HepG2 (cell line): ENCODE data around the gene UBE2O. TPM values are rescaled to one million over a fixed set of nuclear protein-coding genes. Genes with fewer than 3 reads are reported as not detected.

Experiments
- CCAR2 ChIP-seq: fragments of 200-400 bp; formaldehyde crosslinking; optimal IDR thresholded peaks from 2 replicates; pipeline ENCODE3; 2018; ENCODE audit warnings: low read depth, mild to moderate bottlenecking, low read length, moderate library complexity
- DNMT3B ChIP-seq: conservative IDR thresholded peaks from 2 replicates; pipeline ENCODE4 v1.6.1; 2016; ENCODE audit warnings: missing biosample characterization, control low read depth
- GATAD1 ChIP-seq: IDR thresholded peaks from 2 replicates; pipeline ENCODE4 v1.6.1; 2016; ENCODE audit warnings: missing genetic modification reagents, missing compliant biosample characterization
- HNRNPLL ChIP-seq: fragments of 200-400 bp; formaldehyde crosslinking; IDR thresholded peaks from 2 replicates; pipeline ENCODE4 v1.6.1; 2017; ENCODE audit warnings: mild to moderate bottlenecking, low read depth, low read length; ENCODE audit not compliant: poor library complexity, severe bottlenecking
- MED1 ChIP-seq: sonication (generic); formaldehyde crosslinking; IDR thresholded peaks from 2 replicates; pipeline ENCODE4 v1.4.0; 2020; ENCODE audit warnings: missing genetic modification reagents
- MIER3 ChIP-seq: IDR thresholded peaks from 2 replicates; pipeline ENCODE4 v1.6.1; 2016; ENCODE audit warnings: missing compliant biosample characterization, borderline replicate concordance
- MYC ChIP-seq: sonication (generic); formaldehyde crosslinking; IDR thresholded peaks from 2 replicates; pipeline ENCODE4 v1.9.0; 2021; ENCODE audit warnings: missing genetic modification reagents, borderline replicate concordance
- MZF1 ChIP-seq: sonication (generic); formaldehyde crosslinking; IDR thresholded peaks from 2 replicates; pipeline ENCODE4 v1.8.1; 2023; ENCODE audit warnings: mild to moderate bottlenecking, missing genetic modification reagents, borderline replicate concordance
- NFYB ChIP-seq: sonication (generic); formaldehyde crosslinking; IDR thresholded peaks from 2 replicates; pipeline ENCODE4 v1.4.0; 2020; ENCODE audit warnings: missing genetic modification reagents
- NPAS2 ChIP-seq: sonication (generic); formaldehyde crosslinking; IDR thresholded peaks from 2 replicates; pipeline ENCODE4 v1.8.0; 2022; ENCODE audit warnings: mild to moderate bottlenecking, missing genetic modification reagents, borderline replicate concordance
- PAF1 ChIP-seq: IDR thresholded peaks from 2 replicates; pipeline ENCODE4 v1.6.1; 2016; ENCODE audit warnings: missing genetic modification reagents, missing compliant biosample characterization
- PPARG ChIP-seq: conservative IDR thresholded peaks from 2 replicates; pipeline ENCODE4 v1.6.1; 2016; ENCODE audit warnings: missing biosample characterization, missing genetic modification reagents
- SATB2 ChIP-seq: sonication (generic); formaldehyde crosslinking; IDR thresholded peaks from 2 replicates; pipeline ENCODE4 v1.5.0; 2020; ENCODE audit warnings: missing genetic modification reagents
- TEAD3 ChIP-seq: optimal IDR thresholded peaks from 2 replicates; pipeline ENCODE3; 2016; ENCODE audit warnings: borderline replicate concordance
- THAP11 ChIP-seq: IDR thresholded peaks from 2 replicates; pipeline ENCODE4 v1.6.1; 2016; ENCODE audit warnings: missing biosample characterization, missing genetic modification reagents
- THAP8 ChIP-seq: sonication (generic); formaldehyde crosslinking; IDR thresholded peaks from 2 replicates; pipeline ENCODE4 v1.5.1; 2020; ENCODE audit warnings: missing genetic modification reagents, mild to moderate bottlenecking, borderline replicate concordance
- ZFP90 ChIP-seq: sonication (generic); formaldehyde crosslinking; IDR thresholded peaks from 2 replicates; pipeline ENCODE4 v1.8.0; 2022; ENCODE audit warnings: missing genetic modification reagents, mild to moderate bottlenecking, inconsistent platforms, borderline replicate concordance
- ZNF549 ChIP-seq: sonication (generic); formaldehyde crosslinking; IDR thresholded peaks from 2 replicates; pipeline ENCODE4 v1.5.0; 2020; ENCODE audit warnings: missing genetic modification reagents
- ZNF569 ChIP-seq: sonication (generic); formaldehyde crosslinking; IDR thresholded peaks from 2 replicates; pipeline ENCODE4 v1.5.0; 2020; ENCODE audit warnings: mild to moderate bottlenecking, missing genetic modification reagents, moderate library complexity, borderline replicate concordance
- ZNF782 ChIP-seq: sonication (generic); formaldehyde crosslinking; IDR thresholded peaks from 2 replicates; pipeline ENCODE4 v1.4.0; 2020; ENCODE audit warnings: missing genetic modification reagents, mild to moderate bottlenecking, borderline replicate concordance
- polyA plus RNA-seq, 8 experiments: library from polyadenylated mRNA; depleted of rRNA in 3 of 8; stranded (reverse) in 7 of 8; unstranded in 1 of 8; fragments of >200 nt; fragmentation: Illumina TruSeq in 4 of 8; extraction: Trizol in 4 of 8; gene quantifications; 2 replicates each; pipeline versions ENCODE4 v1.2.1 to v1.2.3, GENCODE V29; 2011 to 2016; ENCODE audit warnings: low read depth in 4 of 8, missing spikeins in 1 of 8, mixed read lengths in 1 of 8; ENCODE audit not compliant: insufficient read depth in 1 of 8
- total RNA-seq, 5 experiments: library from RNA; depleted of rRNA; stranded (reverse); fragments of >200 nt; fragmentation: Illumina TruSeq; extraction: Trizol; gene quantifications; 2 replicates each; pipeline ENCODE4 v1.2.3, GENCODE V29; 2016; ENCODE audit warnings: low read depth in 1 of 5
- TF ChIP-seq, protein P1 (sequence below): sonication (generic); formaldehyde crosslinking; IDR thresholded peaks from 2 replicates; pipeline ENCODE4 v1.4.0; 2020; ENCODE audit warnings: missing genetic modification reagents, borderline replicate concordance
- TF ChIP-seq, protein P2 (sequence below), 2 experiments: sonication (generic) in 1 of 2; formaldehyde crosslinking in 1 of 2; IDR thresholded peaks; 2 replicates each; pipeline versions ENCODE4 v1.4.0 to v1.6.1; 2018 to 2020; ENCODE audit warnings: missing genetic modification reagents in 2 of 2, borderline replicate concordance in 1 of 2, low read depth in 1 of 2, mild to moderate bottlenecking in 1 of 2, missing biosample characterization in 1 of 2

Gene UBE2O
- total and polyA plus RNA-seq, 2 of the 13 experiments (the other 11 are each of a cell fraction or from before 2014, with no cell fraction given): 21.5 to 23.5 TPM

- no peak for TF ChIP-seq MIER3 (CRISPR knock-in tag)
- TF ChIP-seq HNRNPLL: no peak
- TF ChIP-seq, protein P1, sequence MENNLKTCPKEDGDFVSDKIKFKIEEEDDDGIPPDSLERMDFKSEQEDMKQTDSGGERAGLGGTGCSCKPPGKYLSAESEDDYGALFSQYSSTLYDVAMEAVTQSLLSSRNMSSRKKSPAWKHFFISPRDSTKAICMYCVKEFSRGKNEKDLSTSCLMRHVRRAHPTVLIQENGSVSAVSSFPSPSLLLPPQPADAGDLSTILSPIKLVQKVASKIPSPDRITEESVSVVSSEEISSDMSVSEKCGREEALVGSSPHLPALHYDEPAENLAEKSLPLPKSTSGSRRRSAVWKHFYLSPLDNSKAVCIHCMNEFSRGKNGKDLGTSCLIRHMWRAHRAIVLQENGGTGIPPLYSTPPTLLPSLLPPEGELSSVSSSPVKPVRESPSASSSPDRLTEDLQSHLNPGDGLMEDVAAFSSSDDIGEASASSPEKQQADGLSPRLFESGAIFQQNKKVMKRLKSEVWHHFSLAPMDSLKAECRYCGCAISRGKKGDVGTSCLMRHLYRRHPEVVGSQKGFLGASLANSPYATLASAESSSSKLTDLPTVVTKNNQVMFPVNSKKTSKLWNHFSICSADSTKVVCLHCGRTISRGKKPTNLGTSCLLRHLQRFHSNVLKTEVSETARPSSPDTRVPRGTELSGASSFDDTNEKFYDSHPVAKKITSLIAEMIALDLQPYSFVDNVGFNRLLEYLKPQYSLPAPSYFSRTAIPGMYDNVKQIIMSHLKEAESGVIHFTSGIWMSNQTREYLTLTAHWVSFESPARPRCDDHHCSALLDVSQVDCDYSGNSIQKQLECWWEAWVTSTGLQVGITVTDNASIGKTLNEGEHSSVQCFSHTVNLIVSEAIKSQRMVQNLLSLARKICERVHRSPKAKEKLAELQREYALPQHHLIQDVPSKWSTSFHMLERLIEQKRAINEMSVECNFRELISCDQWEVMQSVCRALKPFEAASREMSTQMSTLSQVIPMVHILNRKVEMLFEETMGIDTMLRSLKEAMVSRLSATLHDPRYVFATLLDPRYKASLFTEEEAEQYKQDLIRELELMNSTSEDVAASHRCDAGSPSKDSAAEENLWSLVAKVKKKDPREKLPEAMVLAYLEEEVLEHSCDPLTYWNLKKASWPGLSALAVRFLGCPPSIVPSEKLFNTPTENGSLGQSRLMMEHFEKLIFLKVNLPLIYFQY: peak; percentile 24; the same call in 1 of the 2 replicates
- no peak; the same call in 1 of the 2 replicates for TF ChIP-seq ZFP90 (CRISPR knock-in tag)
- no peak for TF ChIP-seq NPAS2 (CRISPR knock-in tag)
- peak; percentile 23; the same call in 1 of the 2 replicates for TF ChIP-seq MED1 (CRISPR knock-in tag)
- TF ChIP-seq CCAR2: no peak
- no peak for TF ChIP-seq SATB2
- no peak for TF ChIP-seq TEAD3
- peak; percentile 65; the same call in 1 of the 2 replicates for TF ChIP-seq MYC (CRISPR knock-in tag)
- no peak for TF ChIP-seq ZNF549 (CRISPR knock-in tag)
- peak; percentile 64 for TF ChIP-seq PPARG
- TF ChIP-seq ZNF782 (CRISPR knock-in tag): no peak; the same call in 1 of the 2 replicates
- TF ChIP-seq, protein P2, sequence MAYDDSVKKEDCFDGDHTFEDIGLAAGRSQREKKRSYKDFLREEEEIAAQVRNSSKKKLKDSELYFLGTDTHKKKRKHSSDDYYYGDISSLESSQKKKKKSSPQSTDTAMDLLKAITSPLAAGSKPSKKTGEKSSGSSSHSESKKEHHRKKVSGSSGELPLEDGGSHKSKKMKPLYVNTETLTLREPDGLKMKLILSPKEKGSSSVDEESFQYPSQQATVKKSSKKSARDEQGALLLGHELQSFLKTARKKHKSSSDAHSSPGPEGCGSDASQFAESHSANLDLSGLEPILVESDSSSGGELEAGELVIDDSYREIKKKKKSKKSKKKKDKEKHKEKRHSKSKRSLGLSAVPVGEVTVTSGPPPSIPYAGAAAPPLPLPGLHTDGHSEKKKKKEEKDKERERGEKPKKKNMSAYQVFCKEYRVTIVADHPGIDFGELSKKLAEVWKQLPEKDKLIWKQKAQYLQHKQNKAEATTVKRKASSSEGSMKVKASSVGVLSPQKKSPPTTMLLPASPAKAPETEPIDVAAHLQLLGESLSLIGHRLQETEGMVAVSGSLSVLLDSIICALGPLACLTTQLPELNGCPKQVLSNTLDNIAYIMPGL (CRISPR knock-in tag; IDR thresholded peaks at IDR 0.05; ENCODE audit: borderline replicate concordance in 1 of 2, low read depth in 1 of 2): peak; percentile 14 to 72; a peak in 3 of 4 replicates
- TF ChIP-seq PAF1 (CRISPR knock-in tag): peak; percentile 73; the same call in 1 of the 2 replicates
- no peak for TF ChIP-seq ZNF569 (CRISPR knock-in tag)
- 0 out of 2 replicates have a peak, but pooled peaks have one; percentile 21 for TF ChIP-seq DNMT3B
- peak; percentile 0; the same call in 1 of the 2 replicates for TF ChIP-seq THAP11 (CRISPR knock-in tag)
- TF ChIP-seq NFYB (CRISPR knock-in tag): no peak
- no peak; the same call in 1 of the 2 replicates for TF ChIP-seq THAP8 (CRISPR knock-in tag)
- TF ChIP-seq MZF1 (CRISPR knock-in tag): no peak
- no peak for TF ChIP-seq GATAD1 (CRISPR knock-in tag)
These were observed 69.3 kb downstream of the UBE2O start (continued) for GRCh38 chr17:76383546-76384221.
